ENCODE data around the gene CFAP61.

DNA sequence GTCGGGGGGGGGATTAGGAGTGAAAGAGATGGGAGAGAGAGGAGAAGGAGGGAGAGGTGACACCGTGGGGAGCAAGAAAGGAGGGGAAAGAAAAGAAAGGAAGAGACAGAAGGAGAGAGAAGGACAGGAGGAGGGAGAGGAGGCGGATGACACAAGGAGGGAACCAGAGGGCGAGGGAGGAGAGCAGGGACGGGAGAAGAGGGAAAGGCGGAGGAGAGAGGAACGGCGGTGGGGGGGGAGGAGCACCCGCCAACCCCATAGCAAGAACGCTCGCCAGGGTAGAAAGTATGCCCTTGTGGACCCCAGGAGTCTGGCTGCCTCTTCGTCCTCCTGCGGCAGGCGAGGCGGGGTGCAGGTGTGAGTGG lies 311.1 kb downstream of the CFAP61 start:
- TF ChIP-seq, protein P1, sequence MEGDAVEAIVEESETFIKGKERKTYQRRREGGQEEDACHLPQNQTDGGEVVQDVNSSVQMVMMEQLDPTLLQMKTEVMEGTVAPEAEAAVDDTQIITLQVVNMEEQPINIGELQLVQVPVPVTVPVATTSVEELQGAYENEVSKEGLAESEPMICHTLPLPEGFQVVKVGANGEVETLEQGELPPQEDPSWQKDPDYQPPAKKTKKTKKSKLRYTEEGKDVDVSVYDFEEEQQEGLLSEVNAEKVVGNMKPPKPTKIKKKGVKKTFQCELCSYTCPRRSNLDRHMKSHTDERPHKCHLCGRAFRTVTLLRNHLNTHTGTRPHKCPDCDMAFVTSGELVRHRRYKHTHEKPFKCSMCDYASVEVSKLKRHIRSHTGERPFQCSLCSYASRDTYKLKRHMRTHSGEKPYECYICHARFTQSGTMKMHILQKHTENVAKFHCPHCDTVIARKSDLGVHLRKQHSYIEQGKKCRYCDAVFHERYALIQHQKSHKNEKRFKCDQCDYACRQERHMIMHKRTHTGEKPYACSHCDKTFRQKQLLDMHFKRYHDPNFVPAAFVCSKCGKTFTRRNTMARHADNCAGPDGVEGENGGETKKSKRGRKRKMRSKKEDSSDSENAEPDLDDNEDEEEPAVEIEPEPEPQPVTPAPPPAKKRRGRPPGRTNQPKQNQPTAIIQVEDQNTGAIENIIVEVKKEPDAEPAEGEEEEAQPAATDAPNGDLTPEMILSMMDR (IDR thresholded peaks at IDR 0.05; ENCODE audit: low read depth, low read length) = no peak
- no peak for TF ChIP-seq EZH2phosphoT487 (IDR thresholded peaks at IDR 0.05; ENCODE audit: low read depth)

Data from OCI-LY3 (cell line).